ENCODE results near the gene PACRG. TPM values are rescaled to one million over a fixed set of nuclear protein-coding genes. Genes with fewer than 3 reads are reported as not detected.
"Not testable (repeated sequence)": the region's sequence is repeated elsewhere in the genome, so short reads cannot be mapped to it uniquely, and the experiment has no call there.

PACRG gene
- not detected in 2 replicates for total RNA-seq (2014; rRNA removed; shearing (Covaris generic))
- polyA plus RNA-seq (2015; cell fraction: cytosol; rRNA removed): not detected in 2 replicates
- polyA plus RNA-seq (2015; cell fraction: nucleus; rRNA removed): not detected in 2 replicates

DNA sequence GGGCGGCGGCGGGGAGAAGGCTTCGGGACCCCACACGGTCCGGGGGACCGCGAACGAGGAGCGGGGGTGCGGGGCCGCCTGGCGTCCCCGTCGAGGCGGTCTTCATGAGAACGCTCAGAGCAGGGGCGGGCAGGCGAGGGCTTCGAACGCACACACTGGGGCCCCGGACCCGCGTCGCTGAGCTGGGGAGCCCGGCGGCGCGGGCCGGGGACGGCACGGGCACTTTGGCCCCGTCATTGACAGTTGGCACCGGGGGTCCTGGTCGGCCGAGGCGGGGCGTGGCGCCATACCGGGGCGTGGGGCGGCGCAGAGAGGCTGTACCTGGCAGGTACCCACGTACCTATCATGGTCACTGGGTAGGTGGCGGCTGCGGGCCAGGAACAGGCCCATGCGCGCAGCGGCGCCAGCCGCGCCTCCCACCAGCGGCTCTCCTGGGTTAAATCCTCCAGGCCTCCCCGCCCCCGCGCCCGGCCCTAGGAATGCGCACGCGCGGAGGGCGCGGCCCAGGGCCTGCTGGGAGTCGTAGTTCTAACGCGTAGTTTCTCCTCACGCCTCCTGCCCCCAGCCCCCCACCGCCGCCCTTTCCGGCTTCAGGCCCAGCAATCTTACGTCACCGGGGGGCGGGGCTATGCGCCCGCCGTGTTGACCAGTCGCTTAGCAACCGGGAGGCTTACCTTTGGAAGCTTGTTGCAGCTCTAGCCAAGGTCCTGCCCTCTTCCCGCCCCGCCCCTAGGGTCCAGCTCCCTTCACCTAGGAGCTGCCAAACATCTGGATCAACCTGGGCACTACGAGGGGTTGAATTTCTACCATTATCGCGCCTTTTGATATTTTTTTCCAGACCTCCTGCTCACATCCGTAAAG, at the start of gene PACRG, which contains the start of gene PRKN:
Gene PACRG (plus strand): TSS at position 653 of the 861 bp plus-strand sequence.
Gene PRKN (minus strand): TSS at position 445 of the 861 bp plus-strand sequence.
- peak; percentile 96 for DNase-seq (ENCODE audit: low read depth)

GRCh38 chr6:162678896-162679295, 48.9 kb upstream of the PACRG start:
- not testable (repeated sequence) for DNase-seq (ENCODE audit: low read depth)

DNA sequence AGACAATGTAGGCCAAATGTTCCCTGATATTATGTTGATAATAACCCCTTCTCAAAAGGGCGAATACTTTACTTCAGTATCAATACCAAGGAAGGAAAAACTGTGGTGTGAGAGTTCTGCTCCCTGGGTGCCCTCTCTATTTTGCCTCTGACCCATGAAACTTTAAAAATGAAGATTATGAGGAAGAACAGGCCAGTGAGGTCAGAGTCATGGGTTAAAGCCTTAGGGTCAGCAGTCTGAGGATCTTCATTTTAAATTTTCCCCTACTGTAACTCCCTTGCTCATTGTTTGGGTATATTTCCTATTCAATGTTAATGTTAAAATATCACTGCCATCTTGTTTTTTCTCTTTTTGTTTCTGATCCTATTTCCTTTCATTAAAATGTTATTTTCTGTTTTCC, 48.1 kb upstream of the PACRG start:
- no peak for DNase-seq (ENCODE audit: low read depth)

DNA sequence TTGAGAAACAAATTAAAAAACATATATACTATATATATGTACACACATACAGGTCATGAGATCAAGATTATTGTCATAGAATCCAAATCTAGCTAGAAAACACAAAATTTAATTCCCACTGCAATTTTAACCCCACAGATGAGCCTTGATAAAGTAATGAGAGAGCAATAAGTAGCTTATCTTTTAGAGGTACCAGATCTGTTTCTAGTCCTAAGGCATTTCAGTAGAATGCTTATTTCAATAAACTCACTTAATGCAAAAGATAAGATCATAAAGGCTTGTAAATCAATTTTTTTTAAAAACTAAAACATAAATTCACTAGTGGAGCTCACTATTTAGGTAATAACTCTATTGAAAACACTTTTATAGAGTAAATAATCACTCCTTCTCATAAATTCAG, 47.4 kb upstream of the PACRG start:
- no peak for DNase-seq (ENCODE audit: low read depth)

GRCh38 chr6:162680871-162681270, 46.9 kb upstream of the PACRG start:
- DNase-seq (ENCODE audit: low read depth): no peak

DNA sequence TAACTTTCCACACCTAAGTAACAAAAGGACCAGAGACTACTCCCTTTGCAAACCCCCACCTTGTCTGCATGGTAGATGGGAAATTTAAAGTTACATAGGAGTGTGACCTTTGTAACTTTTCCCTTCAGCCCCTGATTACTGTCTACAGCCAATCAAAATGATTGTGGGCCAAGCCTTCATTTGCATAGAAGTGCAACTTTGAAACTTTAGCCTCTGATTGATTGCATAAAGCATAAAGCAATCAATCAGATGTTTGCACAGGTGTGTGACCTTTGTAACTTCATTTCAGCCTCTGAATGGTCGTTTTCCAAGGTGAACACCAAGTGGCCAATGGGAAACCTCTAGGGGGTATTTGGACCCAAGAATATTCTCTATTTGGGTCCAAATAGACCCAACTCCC, 46.3 kb upstream of the PACRG start:
- no peak for DNase-seq (ENCODE audit: low read depth)

- DNase-seq (ENCODE audit: low read depth): no peak
Observed at GRCh38 chr6:162683135-162683534, 44.6 kb upstream of the PACRG start.

DNA sequence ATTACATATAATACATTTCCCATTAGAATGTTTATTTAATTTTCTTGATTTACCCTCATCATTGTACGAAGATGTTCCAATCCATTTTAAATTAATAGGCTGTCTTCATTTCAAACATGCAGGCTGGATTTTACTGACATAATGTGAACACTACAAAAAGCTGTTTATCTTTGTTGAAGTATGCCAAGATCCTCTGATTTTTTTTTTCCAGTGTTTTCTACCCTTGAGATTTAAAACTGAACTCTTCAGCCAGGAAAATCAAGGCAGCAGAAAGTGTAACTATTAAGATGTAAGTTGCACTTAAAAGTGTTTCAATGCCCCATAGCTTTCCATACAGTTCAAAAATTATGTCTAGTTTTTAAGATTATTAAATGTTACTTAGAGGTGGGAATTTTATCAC, 43.7 kb upstream of the PACRG start:
- no peak for DNase-seq (ENCODE audit: low read depth)

DNA sequence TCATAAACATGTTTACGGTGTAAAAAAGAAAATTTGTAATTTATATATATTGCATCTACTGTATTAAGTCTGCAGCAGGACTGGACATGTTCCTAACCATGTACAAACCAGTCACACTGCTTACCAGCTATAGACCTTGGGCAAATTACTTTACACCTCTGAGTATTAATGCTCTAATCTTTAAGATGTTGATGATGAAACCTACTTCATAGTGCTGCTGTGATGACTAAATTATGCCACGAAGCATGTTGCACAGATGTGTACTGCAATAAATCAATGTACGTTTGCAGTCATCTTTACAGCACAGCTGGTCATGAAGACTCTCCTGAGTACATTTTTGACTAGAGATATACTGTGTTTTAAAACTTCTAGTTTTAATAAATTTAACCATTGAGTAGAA, 42.8 kb upstream of the PACRG start:
- DNase-seq (ENCODE audit: low read depth): no peak

DNA sequence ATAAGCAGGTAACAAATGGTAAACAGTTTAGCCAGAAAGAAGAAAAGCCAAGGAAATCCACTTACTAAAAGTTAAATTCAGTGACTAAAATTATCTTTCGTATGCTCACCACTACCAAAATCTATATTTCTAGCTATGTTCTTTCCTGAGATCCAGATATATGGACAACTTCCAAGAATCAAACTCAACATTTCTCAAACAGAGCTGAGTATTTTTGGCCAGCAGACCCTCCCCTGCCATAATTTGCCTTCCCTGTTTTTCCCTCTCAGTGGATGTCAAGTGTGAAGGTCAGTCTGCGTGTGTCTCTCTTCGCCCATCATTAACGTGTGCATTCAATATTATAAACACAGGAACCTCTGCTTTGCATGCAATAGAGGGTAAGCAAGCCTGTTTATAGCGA, 42.2 kb upstream of the PACRG start:
- no peak for DNase-seq (ENCODE audit: low read depth)

DNA sequence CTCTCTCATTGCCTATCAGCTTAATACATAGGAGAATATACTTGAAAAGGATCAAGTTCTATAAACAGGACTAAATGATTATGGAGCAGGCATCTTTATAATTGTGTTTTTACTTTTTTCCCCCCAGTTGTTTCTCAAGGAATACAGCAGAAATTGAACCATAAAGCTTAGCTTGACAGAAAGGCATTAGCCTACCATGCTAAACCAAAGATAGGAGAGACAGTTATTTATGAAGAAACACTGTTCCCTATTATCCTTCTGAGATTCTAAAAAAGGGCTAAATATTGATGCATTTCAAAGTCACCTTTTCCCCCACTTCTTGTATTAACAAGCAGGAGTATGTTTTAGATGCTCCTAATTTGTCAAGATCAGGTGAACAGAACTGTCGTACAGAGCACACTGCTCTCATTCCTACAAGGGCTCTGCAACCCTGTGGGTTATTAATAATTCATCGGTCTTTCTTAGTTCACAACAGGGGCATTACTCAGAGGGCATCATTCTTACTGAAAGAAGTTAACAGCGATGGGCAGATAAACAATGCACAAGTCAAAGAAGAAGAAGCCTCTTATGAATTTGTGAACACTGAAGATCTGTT, 38.9 kb upstream of the PACRG start:
- DNase-seq (ENCODE audit: low read depth): no peak

DNA sequence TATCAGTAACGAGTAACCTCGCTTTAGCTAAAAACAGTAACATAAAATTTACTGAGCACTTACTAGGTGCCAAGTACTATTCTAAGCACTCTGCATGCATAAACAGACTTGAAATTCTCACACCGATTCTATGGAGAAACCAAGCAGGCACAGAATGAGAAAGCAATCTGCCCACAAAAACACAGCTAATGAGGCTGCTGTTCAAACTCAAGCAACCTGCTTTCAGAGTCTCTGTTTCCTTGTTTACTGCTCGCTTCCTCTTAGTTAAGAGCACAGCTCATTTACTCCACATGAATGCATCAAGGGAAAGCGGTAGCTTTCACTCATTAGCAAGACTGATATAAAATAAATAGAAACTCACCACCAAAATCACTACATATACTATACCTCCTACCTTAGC, 37.6 kb upstream of the PACRG start:
- no peak for DNase-seq (ENCODE audit: low read depth)

DNA sequence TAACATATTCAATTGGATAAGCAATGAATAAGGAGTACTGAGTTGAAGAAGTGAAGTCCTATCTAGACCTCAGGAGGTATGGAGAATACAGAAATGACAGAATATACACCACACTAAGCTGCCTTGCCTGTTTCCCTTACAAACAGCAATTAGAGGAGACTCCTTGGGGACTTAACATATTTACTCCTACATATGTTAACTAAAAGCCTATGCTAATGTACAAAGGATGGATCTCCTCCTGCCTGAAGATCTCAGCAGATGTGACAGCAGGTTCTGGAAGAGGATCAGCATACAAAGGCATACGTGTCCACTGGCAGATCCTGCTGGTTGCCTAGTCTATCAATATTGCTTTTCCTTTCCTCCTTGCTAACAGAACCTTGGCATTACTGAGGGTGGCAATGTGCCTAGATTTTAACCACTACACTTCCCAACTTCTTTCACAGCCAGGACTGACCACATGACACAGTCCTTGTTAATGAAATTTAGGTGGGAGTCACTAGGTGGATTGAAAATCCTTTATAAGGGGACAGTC, 29.8 kb upstream of the PACRG start:
- no peak for DNase-seq (ENCODE audit: low read depth)

- no peak for DNase-seq (ENCODE audit: low read depth)
Observed at GRCh38 chr6:162698440-162698839, 29.3 kb upstream of the PACRG start.

GRCh38 chr6:162699961-162700360, 27.8 kb upstream of the PACRG start:
- DNase-seq (ENCODE audit: low read depth): no peak

DNA sequence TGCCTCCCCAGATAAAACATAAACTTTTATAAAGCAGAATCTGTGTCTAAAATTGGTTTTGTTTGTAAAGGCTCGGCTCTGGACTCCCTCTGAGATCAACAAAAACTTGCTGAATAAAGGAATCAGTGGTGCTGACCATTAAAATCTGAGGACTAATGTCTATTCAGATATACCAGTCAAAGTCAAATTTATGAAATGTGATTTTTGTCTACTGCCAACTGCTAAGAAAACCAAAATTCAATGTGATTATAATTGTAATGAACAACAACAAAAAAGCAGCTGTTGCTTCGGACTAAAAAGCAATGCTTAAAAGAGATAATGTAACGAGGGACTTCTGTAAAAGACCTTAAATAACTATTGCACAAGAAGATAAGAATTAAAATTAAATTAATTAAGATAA, 26.8 kb upstream of the PACRG start:
- DNase-seq (ENCODE audit: low read depth): no peak

DNA sequence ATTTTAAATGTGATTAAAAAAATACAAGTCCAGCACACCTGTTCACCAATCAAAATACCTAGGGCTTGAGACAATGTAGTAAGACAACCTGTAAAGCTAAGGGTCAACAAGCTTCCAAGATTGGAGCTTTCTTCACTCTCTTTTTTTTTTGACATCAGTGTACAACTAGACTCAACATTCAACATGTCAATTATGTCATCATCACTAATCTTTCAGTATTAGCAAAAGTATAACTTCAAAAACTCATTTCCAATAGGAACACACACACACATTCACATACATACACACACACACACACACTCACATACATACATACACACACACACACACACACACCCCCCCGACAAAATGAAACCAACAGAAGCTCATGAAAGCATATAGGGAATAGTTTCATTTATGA, 26.2 kb upstream of the PACRG start:
- DNase-seq (ENCODE audit: low read depth): peak; percentile 14

DNA sequence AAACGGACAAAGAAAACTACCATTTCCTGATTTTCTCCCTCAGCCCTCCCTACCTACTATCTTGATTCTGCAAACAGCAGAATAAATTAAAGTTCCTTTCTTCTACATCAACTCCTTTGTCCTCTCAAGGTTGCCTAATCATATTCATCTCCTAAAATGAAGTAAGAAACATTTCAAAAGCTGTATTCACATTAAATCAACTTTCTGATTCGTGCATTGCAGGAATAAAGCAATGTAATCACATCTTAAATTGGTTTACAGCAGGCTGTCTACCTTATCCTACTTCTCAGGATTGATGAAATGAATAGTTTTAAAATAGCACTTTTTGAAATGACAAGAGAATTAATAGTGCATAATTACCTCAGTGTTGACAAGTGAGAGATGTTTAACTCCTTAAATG, 25.3 kb upstream of the PACRG start:
- DNase-seq (ENCODE audit: low read depth): no peak

- DNase-seq (ENCODE audit: low read depth): no peak
Observed at GRCh38 chr6:162704001-162704400, 23.8 kb upstream of the PACRG start.

DNA sequence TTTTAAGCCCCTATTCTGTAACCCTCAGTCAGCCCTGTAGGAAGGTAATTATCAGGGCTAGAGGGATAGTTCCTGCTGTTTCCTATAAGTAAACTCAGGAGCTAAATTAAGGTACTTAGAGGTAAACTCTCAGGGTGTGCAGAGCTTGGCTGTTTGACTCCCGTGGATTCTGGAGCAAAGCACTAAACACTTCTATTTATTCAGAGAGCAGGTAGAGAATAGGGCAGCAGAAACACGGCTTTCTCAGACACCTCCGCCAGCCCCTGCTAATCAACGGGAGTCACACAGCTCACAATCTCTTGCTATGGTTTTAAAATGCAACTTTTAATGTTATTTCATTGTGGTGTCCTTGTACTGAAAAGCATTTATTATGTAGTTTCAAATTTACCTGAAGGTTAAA, 22.0 kb upstream of the PACRG start:
- DNase-seq (ENCODE audit: low read depth): no peak

GRCh38 chr6:162706232-162706631, 21.5 kb upstream of the PACRG start:
- no peak for DNase-seq (ENCODE audit: low read depth)

GRCh38 chr6:162708971-162709370, 18.8 kb upstream of the PACRG start:
- no peak for DNase-seq (ENCODE audit: low read depth)
